Middle frontal gyrus (tissue), 1 donor: ENCODE data around the gene NOPCHAP1.
A peak's percentile ranks its signal among the peaks of the same experiment; 100 is the strongest.

Source experiments
- DNase-seq: peaks from one replicate; pipeline ENCODE4 v3.0.0-alpha.2; 2015; ENCODE audit warnings: low spot score; ENCODE audit errors: extremely low spot score

NOPCHAP1 gene

GRCh38 chr12:105018776-105019175 lies 32.7 kb downstream of the NOPCHAP1 start:
- DNase-seq, result no peak

GRCh38 chr12:105020241-105020962 lies 34.3 kb downstream of the NOPCHAP1 start:
- no peak for DNase-seq

- no peak for DNase-seq
Observed at GRCh38 chr12:105024928-105025327, 38.8 kb downstream of the NOPCHAP1 start.

- DNase-seq, result peak; percentile 31
Observed at GRCh38 chr12:105025890-105026289, 39.8 kb downstream of the NOPCHAP1 start.

- no peak for DNase-seq
Observed at GRCh38 chr12:105026411-105026810, 40.3 kb downstream of the NOPCHAP1 start.

- no peak for DNase-seq
Observed at GRCh38 chr12:105030820-105031807, 45.0 kb downstream of the NOPCHAP1 start.

GRCh38 chr12:105032703-105033357 lies 46.7 kb downstream of the NOPCHAP1 start:
- no peak for DNase-seq

GRCh38 chr12:105033851-105034250 lies 47.7 kb downstream of the NOPCHAP1 start:
- no peak for DNase-seq
